Muscle of leg (tissue), 11 donors: ENCODE measurements around the gene SLC45A1. TPM values are rescaled to one million over a fixed set of nuclear protein-coding genes. Genes with fewer than 3 reads are reported as not detected.

Experiments used
- DNase-seq: peaks from one replicate; pipeline ENCODE4 v3.0.0; 2013
- H3K27ac ChIP-seq: one replicate; pipeline ENCODE4 v1.5.1; 2013; ENCODE audit warnings: mild to moderate bottlenecking, low read length, control low read depth
- H3K27me3 ChIP-seq: one replicate; pipeline ENCODE4 v1.6.1; 2013; ENCODE audit warnings: low read length; ENCODE audit not compliant: control insufficient read depth, insufficient read depth
- H3K36me3 ChIP-seq: one replicate; pipeline ENCODE4 v1.6.1; 2013; ENCODE audit warnings: low read length; ENCODE audit not compliant: control insufficient read depth, insufficient read depth
- H3K4me1 ChIP-seq: one replicate; pipeline ENCODE4 v1.6.1; 2013; ENCODE audit warnings: low read length; ENCODE audit not compliant: control insufficient read depth, insufficient read depth
- H3K4me3 ChIP-seq: one replicate; pipeline ENCODE4 v1.5.1; 2013; ENCODE audit warnings: low read length, control low read depth
- H3K9me3 ChIP-seq: replicated peaks from 2 replicates; pipeline ENCODE4 v1.6.1; 2013; ENCODE audit warnings: low read depth, low read length; ENCODE audit not compliant: control insufficient read depth
- WGBS: methylation state at CpG from one replicate; pipeline ENCODE4 v1.1.5; 2013; ENCODE audit warnings: missing lambda C conversion rate; ENCODE audit not compliant: insufficient coverage; 5-methylcytosine and 5-hydroxymethylcytosine counted together
- polyA plus RNA-seq, 8 donors: library from polyadenylated mRNA; unstranded; fragments of 120-200 nt; gene quantifications; one replicate each; pipeline versions ENCODE4 v1.2.1 to v1.2.3, GENCODE V29; 2013; ENCODE audit warnings: inconsistent platforms in 1 of 8, low replicate concordance in 1 of 8; ENCODE audit not compliant: insufficient read length in 8 of 8, insufficient read depth in 1 of 8
- total RNA-seq: library from RNA; stranded (reverse); fragments of 120-200 nt; gene quantifications from one replicate; pipeline ENCODE4 v1.2.4, GENCODE V29; 2013

SLC45A1 gene
- total and polyA plus RNA-seq, 9 donors = 0.35 to 1.9 (median 0.82) TPM

DNA sequence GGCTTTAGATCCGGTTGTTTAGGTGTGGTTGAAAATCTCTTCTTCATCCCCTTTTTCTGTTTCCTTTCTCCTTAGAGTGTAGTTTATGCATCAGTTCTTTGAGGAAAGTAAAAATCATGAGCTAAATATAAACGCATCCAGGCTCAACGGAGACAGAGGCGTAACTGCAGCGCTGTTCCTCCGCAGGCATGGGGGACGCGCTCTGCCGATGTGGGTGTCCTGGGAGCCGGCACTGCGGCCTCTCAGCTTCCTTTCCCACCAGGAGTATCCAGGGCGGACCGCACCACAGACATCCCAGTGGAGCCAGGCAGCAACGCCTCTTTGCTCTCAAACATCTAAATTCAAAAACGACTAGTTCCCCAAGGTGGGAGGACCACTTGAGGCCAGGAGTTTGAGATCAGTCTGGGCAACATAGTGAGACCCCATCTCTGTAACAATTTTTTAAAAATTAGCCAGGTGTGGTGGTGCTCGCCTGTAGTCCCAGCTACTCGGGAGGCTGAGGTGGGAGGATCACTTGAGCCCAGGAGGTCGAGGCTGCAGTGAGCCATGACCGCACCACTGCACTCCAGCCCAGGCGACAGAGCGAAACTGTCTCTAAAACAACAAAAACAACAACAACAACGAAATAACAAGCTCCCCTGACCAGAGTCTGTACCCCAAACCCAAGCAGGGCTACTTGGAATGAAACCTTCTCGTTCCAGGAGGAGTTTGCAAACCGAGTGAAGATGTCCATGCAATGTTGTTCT, 16.4 kb downstream of the SLC45A1 start:
- DNase-seq = no peak
- no peaks in the 10 kb centered on the region for H3K4me1 ChIP-seq
- peak overlapping the region; percentile 13 for H3K27ac ChIP-seq
- peaks cover 3% of the 10 kb centered on the region for H3K36me3 ChIP-seq
- WGBS = 89% methylated on average over 19 of the region's 24 CpGs
- no peaks in the 10 kb centered on the region for H3K9me3 ChIP-seq
- H3K4me3 ChIP-seq = no peak overlapping the region
- no peaks in the 10 kb centered on the region for H3K27me3 ChIP-seq

DNA sequence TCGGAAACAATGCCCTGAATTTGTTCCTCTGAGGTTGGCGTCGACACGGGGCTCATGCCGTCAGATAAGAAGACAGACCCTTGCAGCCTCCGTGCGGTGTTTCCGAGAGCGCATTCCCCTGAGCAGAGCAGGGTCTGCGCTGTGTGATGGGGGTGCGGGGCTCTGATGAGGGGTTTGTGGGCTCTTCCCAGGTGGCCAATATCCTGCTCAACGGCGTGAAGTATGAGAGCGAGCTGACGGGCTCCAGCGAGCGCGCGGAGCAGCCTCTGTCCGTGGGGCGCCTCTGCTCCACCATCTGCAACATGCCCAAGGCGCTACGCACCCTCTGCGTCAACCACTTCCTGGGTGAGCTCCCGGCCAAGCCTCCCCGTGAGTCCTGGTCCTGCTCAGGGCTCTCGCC, 17.3 kb downstream of the SLC45A1 start:
- no peaks in the 10 kb centered on the region for H3K27me3 ChIP-seq
- H3K4me3 ChIP-seq = no peak overlapping the region
- 91% methylated on average over 26 of the region's 27 CpGs for WGBS
- H3K27ac ChIP-seq = no peak overlapping the region
- H3K36me3 ChIP-seq = peaks cover 3% of the 10 kb centered on the region
- DNase-seq = no peak
- H3K4me1 ChIP-seq = no peaks in the 10 kb centered on the region
- no peaks in the 10 kb centered on the region for H3K9me3 ChIP-seq

DNA sequence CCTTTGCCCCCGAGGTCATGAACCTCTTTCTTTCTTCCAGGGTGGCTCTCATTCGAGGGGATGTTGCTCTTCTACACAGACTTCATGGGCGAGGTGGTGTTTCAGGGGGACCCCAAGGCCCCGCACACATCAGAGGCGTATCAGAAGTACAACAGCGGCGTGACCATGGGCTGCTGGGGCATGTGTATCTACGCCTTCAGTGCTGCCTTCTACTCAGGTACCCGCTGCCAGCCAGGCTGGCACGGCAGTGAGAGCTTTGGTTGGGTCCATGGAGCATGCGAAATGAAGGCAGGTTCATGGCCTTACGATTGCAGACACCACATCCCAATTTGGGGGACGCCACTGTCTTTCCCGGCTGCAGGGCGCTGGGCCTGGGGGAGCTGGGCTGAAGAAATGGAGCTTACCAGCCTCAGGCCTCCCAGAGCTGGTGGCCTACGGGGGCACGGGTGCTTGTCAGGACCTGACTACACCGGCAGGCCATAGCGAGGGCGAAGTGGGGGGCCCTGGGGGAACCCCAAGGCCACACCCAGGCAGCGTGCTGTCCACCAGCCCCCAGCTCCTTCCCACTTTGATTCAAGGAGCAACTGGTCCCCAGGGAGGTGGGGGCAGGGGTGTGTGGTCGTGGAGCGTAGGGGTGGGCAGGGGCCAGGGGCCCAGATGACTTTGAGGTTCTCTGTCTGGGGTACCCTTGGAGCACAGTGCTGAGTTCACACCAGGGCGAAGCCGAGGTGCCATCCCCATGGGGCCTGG, 20.0 kb downstream of the SLC45A1 start:
- 94% methylated on average over 22 of the region's 25 CpGs for WGBS

DNA sequence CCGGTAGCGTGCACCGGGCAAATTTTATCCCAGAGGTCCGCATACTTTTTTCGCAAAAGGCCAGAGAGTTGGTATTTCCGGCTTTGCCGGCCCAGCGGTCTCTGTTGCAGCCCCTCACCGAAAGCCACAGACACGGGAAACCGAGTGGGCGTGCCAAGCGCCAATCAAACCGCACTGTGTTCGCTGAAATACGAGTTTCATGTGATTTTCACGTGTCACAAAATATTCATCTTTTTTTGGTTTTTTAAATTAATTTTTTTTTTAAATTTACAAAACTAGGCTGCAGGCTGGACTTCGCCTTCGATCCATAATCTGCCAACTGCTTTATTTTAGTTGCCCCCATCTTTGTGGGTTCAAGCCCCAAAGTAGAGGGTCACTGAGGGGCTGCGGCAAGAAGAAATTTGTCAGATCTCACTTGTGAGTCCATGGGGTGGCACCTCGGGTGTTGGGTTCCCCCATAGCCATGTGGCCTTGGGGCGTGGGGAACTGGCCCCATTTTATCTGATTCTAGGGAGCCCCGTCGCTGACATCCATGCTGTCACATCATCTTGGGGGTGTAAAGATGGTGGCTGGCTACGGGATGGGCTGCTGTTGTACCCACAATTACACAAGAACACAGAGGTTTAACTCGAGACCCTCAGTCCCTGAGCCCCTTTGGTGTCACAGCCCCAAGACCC, 20.8 kb downstream of the SLC45A1 start:
- 93% methylated on average over 16 of the region's 26 CpGs for WGBS
- no peak overlapping the region for H3K27ac ChIP-seq
- no peaks in the 10 kb centered on the region for H3K9me3 ChIP-seq
- H3K36me3 ChIP-seq = peaks cover 3% of the 10 kb centered on the region
- DNase-seq = no peak
- H3K4me1 ChIP-seq = peaks cover 9% of the 10 kb centered on the region
- no peak overlapping the region for H3K4me3 ChIP-seq
- H3K27me3 ChIP-seq = peaks cover 6% of the 10 kb centered on the region

More for the DNA sequence above, 20.0 kb downstream of the SLC45A1 start:
- Histone ChIP-seq H3K9me3 (no peaks in the 10 kb centered on the region), H3K4me3 (no peak overlapping the region), H3K4me1 (peaks cover 2% of the 10 kb centered on the region), H3K27ac (no peak overlapping the region), H3K27me3 (peaks cover 2% of the 10 kb centered on the region), H3K36me3 (peaks cover 3% of the 10 kb centered on the region)
- DNase-seq = no peak

DNA sequence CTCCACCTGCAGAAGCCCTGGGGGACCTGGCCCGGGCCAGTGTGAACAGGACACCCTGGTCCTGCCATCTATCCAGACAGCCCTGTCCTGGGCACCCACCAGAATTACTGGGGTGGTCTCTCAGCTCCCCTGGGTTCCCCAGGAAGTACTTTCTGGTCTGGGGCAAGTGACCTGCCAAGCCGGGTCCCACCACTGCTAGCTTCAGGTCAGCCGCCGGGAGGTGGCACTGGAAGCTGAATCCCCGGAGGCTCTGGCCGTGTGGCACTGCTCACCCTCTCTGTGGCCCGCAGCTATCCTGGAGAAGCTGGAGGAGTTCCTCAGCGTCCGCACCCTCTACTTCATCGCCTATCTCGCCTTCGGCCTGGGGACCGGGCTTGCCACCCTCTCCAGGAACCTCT, 21.3 kb downstream of the SLC45A1 start:
- H3K4me1 ChIP-seq = peaks cover 14% of the 10 kb centered on the region
- DNase-seq = no peak
- WGBS = 92% methylated on average over 13 of the region's 13 CpGs
- H3K4me3 ChIP-seq = no peak overlapping the region
- no peaks in the 10 kb centered on the region for H3K9me3 ChIP-seq
- peaks cover 6% of the 10 kb centered on the region for H3K27me3 ChIP-seq
- H3K27ac ChIP-seq = no peak overlapping the region
- peaks cover 3% of the 10 kb centered on the region for H3K36me3 ChIP-seq

DNA sequence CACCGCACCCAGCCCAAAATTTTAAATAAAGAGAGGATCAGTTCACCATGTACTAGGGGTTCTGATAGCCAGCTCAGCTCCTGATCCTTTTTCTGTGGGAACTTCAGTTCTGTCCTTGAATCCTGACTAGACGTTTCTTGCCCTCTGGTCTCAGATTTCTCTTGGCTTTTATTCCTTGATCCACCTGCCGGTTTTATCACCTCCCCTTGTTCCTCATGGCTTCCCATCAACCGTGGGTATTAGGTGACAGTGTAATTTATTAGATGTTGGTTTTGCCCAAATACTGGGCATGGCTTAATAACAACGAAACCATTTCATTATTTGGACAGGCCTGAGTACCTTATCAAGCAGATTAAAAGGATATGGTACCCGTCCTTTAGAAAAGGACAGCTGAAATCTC, 22.5 kb downstream of the SLC45A1 start:
- 75% methylated on average over 3 of the region's 6 CpGs for WGBS
- no peaks in the 10 kb centered on the region for H3K9me3 ChIP-seq
- H3K4me1 ChIP-seq = peaks cover 14% of the 10 kb centered on the region
- H3K4me3 ChIP-seq = no peak overlapping the region
- peaks cover 2% of the 10 kb centered on the region for H3K36me3 ChIP-seq
- no peak for DNase-seq
- no peak overlapping the region for H3K27ac ChIP-seq
- H3K27me3 ChIP-seq = peaks cover 6% of the 10 kb centered on the region

DNA sequence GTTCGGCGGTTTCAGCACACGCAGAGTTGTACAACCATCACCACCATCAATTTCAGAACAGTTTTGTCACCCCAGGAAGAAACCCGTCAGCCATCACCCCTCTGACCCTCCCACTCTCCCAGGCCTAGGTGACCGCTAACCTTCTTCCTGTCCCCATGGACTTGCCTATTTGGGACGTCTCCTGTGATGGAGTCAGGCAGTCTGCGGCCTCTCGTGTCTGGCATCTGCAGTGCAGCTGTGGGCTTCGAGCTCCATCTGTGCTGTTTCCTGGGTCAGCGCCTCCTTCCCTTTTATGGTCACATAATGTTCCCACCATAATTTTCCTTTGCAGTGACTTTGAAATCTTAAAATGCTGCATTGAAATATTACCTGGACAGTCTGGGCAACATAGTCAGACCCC, 24.4 kb downstream of the SLC45A1 start:
- no peaks in the 10 kb centered on the region for H3K9me3 ChIP-seq
- WGBS = 54% methylated on average over 9 of the region's 10 CpGs
- no peak for DNase-seq
- H3K4me1 ChIP-seq = peaks cover 14% of the 10 kb centered on the region
- peaks cover 6% of the 10 kb centered on the region for H3K27me3 ChIP-seq
- no peaks in the 10 kb centered on the region for H3K36me3 ChIP-seq
- no peak overlapping the region for H3K4me3 ChIP-seq
- no peak overlapping the region for H3K27ac ChIP-seq

DNA sequence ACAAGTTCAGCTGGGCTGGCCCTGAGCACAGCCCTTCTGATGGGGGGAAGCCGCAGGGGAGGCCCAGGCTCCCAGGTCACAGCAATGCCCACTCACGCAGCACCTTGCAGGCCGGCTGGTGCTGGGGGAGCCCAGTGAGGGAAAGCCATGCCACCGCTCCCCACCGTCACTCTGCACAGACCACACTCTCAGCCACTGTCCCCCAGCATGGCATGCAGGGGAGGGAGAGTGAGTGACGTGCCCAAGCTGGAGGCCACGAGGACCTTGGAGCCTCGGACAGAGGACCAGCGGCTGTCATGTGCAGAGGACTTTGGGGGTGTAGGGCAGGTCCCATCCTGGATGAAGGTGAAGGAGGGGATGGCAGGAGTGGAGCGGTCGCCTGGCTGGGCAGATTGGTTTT, 25.1 kb downstream of the SLC45A1 start:
- 66% methylated on average over 7 of the region's 11 CpGs for WGBS
- peaks cover 14% of the 10 kb centered on the region for H3K4me1 ChIP-seq
- peak overlapping the region; percentile 20 for H3K27ac ChIP-seq
- H3K4me3 ChIP-seq = no peak overlapping the region
- no peaks in the 10 kb centered on the region for H3K36me3 ChIP-seq
- peaks cover 6% of the 10 kb centered on the region for H3K27me3 ChIP-seq
- DNase-seq = no peak
- no peaks in the 10 kb centered on the region for H3K9me3 ChIP-seq

DNA sequence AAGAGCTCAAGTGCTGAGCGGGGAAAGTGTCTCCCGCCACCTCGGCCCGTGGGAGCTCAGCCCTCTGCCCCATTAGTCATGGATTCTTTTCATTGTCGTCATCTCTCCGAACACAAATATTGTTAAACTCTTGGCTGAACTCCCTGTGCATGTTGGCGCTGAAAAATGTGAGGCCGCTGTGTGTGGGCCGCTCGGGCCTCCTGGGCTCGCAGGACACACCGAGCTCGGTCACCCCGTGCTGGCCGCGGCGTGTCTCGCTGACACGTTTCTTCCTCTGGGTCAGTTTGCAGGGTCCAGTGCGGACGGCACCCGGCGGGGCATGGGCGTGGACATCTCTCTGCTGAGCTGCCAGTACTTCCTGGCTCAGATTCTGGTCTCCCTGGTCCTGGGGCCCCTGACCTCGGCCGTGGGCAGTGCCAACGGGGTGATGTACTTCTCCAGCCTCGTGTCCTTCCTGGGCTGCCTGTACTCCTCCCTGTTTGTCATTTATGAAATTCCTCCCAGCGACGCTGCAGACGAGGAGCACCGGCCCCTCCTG, 25.6 kb downstream of the SLC45A1 start:
- Histone ChIP-seq H3K4me1 (peaks cover 14% of the 10 kb centered on the region), H3K4me3 (peak overlapping the region; percentile 15), H3K27ac (peak overlapping the region; percentile 59), H3K27me3 (peaks cover 8% of the 10 kb centered on the region), H3K9me3 (no peaks in the 10 kb centered on the region), H3K36me3 (no peaks in the 10 kb centered on the region)
- 64% methylated on average over 30 of the region's 32 CpGs for WGBS
- peak; percentile 83 for DNase-seq
